C4-2B (cell line): ENCODE results near the gene ZNF341.

Source experiments
- ZFX ChIP-seq: fragments of 450-650 bp; IDR thresholded peaks from 2 replicates; pipeline ENCODE4 v1.6.1; 2017
- TF ChIP-seq, protein P1 (sequence below): fragments of 450-650 bp; conservative IDR thresholded peaks from 2 replicates; pipeline ENCODE4 v1.5.1; 2017; ENCODE audit warnings: mild to moderate bottlenecking

DNA sequence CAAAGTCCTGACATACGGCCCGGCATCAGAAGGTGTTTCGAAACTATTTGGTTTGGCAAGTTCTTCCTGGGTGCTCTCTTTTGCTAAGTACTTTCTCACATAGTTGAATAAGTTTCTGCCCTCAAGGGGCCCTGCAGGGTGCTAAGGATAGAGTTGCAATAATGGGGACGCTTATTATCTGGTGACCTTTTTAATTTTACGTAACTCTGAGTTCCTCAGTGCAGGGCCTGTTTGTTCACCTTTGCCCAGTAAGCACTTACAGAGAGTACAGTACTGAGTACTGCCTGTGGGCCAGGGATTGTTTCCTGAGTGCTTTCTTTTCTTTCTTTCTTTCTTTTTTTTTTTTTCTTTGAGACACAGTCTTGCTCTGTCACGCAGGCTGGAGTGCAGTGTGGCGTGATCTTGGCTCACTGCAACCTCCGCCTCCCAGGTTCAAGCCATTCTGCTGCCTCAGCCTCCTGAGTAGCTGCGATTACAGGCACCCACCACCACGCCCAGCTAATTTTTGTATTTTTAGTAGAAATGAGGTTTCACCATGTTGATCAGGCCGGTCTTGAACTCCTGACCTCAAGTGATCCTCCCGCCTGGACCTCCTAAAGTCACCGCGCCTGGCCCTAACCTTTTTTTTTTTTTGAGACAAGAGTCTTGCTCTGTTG is 7.2 kb upstream of the ZNF341 start:
- TF ChIP-seq, protein P1, sequence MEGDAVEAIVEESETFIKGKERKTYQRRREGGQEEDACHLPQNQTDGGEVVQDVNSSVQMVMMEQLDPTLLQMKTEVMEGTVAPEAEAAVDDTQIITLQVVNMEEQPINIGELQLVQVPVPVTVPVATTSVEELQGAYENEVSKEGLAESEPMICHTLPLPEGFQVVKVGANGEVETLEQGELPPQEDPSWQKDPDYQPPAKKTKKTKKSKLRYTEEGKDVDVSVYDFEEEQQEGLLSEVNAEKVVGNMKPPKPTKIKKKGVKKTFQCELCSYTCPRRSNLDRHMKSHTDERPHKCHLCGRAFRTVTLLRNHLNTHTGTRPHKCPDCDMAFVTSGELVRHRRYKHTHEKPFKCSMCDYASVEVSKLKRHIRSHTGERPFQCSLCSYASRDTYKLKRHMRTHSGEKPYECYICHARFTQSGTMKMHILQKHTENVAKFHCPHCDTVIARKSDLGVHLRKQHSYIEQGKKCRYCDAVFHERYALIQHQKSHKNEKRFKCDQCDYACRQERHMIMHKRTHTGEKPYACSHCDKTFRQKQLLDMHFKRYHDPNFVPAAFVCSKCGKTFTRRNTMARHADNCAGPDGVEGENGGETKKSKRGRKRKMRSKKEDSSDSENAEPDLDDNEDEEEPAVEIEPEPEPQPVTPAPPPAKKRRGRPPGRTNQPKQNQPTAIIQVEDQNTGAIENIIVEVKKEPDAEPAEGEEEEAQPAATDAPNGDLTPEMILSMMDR: no peak
- TF ChIP-seq ZFX: no peak
